ENCODE measurements around the gene OVOL1.

DNA sequence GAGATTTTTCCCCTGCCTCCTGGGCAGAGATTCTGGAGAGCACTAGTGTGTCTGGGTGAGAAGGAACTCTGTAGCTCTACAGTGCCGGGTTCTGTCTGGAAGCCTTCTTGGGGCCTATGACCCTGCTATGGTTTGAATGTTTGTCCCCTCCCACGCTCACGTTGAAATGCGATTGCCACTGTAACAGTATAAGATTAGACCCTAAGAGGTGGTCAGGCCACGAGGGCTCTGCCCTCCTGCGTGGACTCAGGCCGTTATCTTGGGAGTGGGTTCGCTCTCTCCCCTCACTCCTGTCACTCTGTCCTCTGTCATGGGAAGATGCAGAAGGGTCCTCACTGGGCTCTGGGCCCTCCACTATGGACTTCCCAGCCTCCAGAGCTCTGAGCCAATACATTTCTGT, 9.6 kb upstream of the OVOL1 start:
- TF ChIP-seq, protein P1, sequence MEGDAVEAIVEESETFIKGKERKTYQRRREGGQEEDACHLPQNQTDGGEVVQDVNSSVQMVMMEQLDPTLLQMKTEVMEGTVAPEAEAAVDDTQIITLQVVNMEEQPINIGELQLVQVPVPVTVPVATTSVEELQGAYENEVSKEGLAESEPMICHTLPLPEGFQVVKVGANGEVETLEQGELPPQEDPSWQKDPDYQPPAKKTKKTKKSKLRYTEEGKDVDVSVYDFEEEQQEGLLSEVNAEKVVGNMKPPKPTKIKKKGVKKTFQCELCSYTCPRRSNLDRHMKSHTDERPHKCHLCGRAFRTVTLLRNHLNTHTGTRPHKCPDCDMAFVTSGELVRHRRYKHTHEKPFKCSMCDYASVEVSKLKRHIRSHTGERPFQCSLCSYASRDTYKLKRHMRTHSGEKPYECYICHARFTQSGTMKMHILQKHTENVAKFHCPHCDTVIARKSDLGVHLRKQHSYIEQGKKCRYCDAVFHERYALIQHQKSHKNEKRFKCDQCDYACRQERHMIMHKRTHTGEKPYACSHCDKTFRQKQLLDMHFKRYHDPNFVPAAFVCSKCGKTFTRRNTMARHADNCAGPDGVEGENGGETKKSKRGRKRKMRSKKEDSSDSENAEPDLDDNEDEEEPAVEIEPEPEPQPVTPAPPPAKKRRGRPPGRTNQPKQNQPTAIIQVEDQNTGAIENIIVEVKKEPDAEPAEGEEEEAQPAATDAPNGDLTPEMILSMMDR (IDR thresholded peaks at IDR 0.05) = no peak
- TF ChIP-seq POLR2A (IDR thresholded peaks at IDR 0.05) = no peak

Data from heart left ventricle (tissue), 13 donors.